Thymus (tissue), 11 donors: Measurements from ENCODE around the gene CA9. TPM values are rescaled to one million over a fixed set of nuclear protein-coding genes. Genes with fewer than 3 reads are reported as not detected.

ENCODE experiments used
- DNase-seq, 9 donors: peaks; one replicate each; pipeline ENCODE4 v3.0.0-alpha.2; 2013; ENCODE audit warnings: low spot score in 9 of 9, low read depth in 6 of 9, missing footprints in 1 of 9
- H3K27ac ChIP-seq, 2 donors: one replicate each; pipeline ENCODE4 v1.5.1; 2013; ENCODE audit warnings: control low read depth in 1 of 2, low read depth in 1 of 2, low read length in 1 of 2, mild to moderate bottlenecking in 1 of 2, moderate library complexity in 1 of 2
- H3K27me3 ChIP-seq, 2 donors: one replicate each; pipeline ENCODE4 v1.5.1; 2013; ENCODE audit warnings: low read length in 1 of 2; ENCODE audit not compliant: control insufficient read depth in 2 of 2, insufficient read depth in 1 of 2
- H3K36me3 ChIP-seq, 2 donors: one replicate each; pipeline ENCODE4 v1.5.1; 2013; ENCODE audit warnings: low read length in 1 of 2, mild to moderate bottlenecking in 1 of 2, moderate library complexity in 1 of 2; ENCODE audit not compliant: control insufficient read depth in 2 of 2, insufficient read depth in 2 of 2
- H3K4me1 ChIP-seq, 2 donors: one replicate each; pipeline ENCODE4 v1.5.1; 2013; ENCODE audit warnings: low read length in 2 of 2; ENCODE audit not compliant: control insufficient read depth in 2 of 2, insufficient read depth in 2 of 2
- H3K4me3 ChIP-seq, 2 donors: one replicate each; pipeline ENCODE4 v1.5.1; 2013; ENCODE audit warnings: low read length in 2 of 2, control low read depth in 1 of 2, mild to moderate bottlenecking in 1 of 2
- H3K9me3 ChIP-seq, 2 donors: one replicate each; pipeline ENCODE4 v1.5.1; 2013; ENCODE audit warnings: low read length in 1 of 2, mild to moderate bottlenecking in 1 of 2; ENCODE audit not compliant: control insufficient read depth in 2 of 2, insufficient read depth in 1 of 2
- WGBS: extraction: QIAGEN DNeasy Blood & Tissue Kit; methylation state at CpG from one replicate; pipeline ENCODE4 v1.1.7; 2013; 5-methylcytosine and 5-hydroxymethylcytosine counted together
- polyA plus RNA-seq: library from polyadenylated mRNA; stranded (reverse); fragments of 200-250 nt; gene quantifications from one replicate; pipeline ENCODE4 v1.2.3, GENCODE V29; 2013
- total RNA-seq: library from RNA; stranded (reverse); fragments of 120-200 nt; gene quantifications from one replicate; pipeline ENCODE4 v1.2.4, GENCODE V29; 2013
- donor health status: healthy.

The CA9 gene
- total and polyA plus RNA-seq, 2 donors: 0.50 to 1.0 TPM

GRCh38 chr9:35679766-35680330, 6.1 kb downstream of the CA9 start:
- no peak overlapping the region for H3K4me3 ChIP-seq
- peaks cover 0 to 1% of the 10 kb centered on the region in 2 donors for H3K36me3 ChIP-seq
- peaks cover 0 to 10% of the 10 kb centered on the region in 2 donors for H3K27me3 ChIP-seq
- H3K9me3 ChIP-seq: no peaks in the 10 kb centered on the region
- no peak for DNase-seq
- H3K27ac ChIP-seq: no peak overlapping the region
- WGBS: 96% methylated on average over 8 of the region's 8 CpGs
- H3K4me1 ChIP-seq: peaks cover 0 to 16% of the 10 kb centered on the region in 2 donors

GRCh38 chr9:35680331-35681105, 6.8 kb downstream of the CA9 start:
- 89% methylated on average over 15 of the region's 15 CpGs for WGBS
- Histone ChIP-seq H3K9me3 (no peaks in the 10 kb centered on the region), H3K4me1 (peaks cover 0 to 10% of the 10 kb centered on the region in 2 donors), H3K4me3 (no peak overlapping the region), H3K36me3 (peaks cover 0 to 2% of the 10 kb centered on the region in 2 donors), H3K27ac (no peak overlapping the region), H3K27me3 (peaks cover 0 to 6% of the 10 kb centered on the region in 2 donors)
- DNase-seq: no peak

- no peaks in the 10 kb centered on the region for H3K9me3 ChIP-seq
- H3K4me1 ChIP-seq: peaks cover 0 to 6% of the 10 kb centered on the region in 2 donors
- no peak for DNase-seq
- no peak overlapping the region for H3K4me3 ChIP-seq
- H3K36me3 ChIP-seq: peaks cover 0 to 2% of the 10 kb centered on the region in 2 donors
- no peak overlapping the region for H3K27ac ChIP-seq
- WGBS: 90% methylated on average over 3 of the region's 3 CpGs
- H3K27me3 ChIP-seq: no peaks in the 10 kb centered on the region
Observed at GRCh38 chr9:35681341-35682002, 7.7 kb downstream of the CA9 start.

- no peaks in the 10 kb centered on the region for H3K27me3 ChIP-seq
- H3K9me3 ChIP-seq: no peaks in the 10 kb centered on the region
- no peak overlapping the region for H3K4me3 ChIP-seq
- peaks cover 0 to 2% of the 10 kb centered on the region in 2 donors for H3K36me3 ChIP-seq
- peaks cover 0 to 10% of the 10 kb centered on the region in 2 donors for H3K4me1 ChIP-seq
- no peak for DNase-seq
- 96% methylated on average over 6 of the region's 6 CpGs for WGBS
- H3K27ac ChIP-seq: no peak overlapping the region
Observed at GRCh38 chr9:35682051-35682450, 8.3 kb downstream of the CA9 start.

- H3K27ac ChIP-seq: no peak overlapping the region
- DNase-seq: no peak
Observed at GRCh38 chr9:35682520-35683315, 9.0 kb downstream of the CA9 start.

GRCh38 chr9:35683323-35683722, 9.6 kb downstream of the CA9 start:
- Histone ChIP-seq H3K4me3 (no peak overlapping the region), H3K27ac (no peak overlapping the region), H3K4me1 (peaks cover 0 to 23% of the 10 kb centered on the region in 2 donors), H3K9me3 (no peaks in the 10 kb centered on the region), H3K36me3 (peaks cover 0 to 2% of the 10 kb centered on the region in 2 donors), H3K27me3 (peaks cover 0 to 1% of the 10 kb centered on the region in 2 donors)
- DNase-seq: no peak
- 92% methylated on average over 2 of the region's 2 CpGs for WGBS

More at GRCh38 chr9:35682520-35683315, 9.0 kb downstream of the CA9 start:
- Histone ChIP-seq H3K4me3 (no peak overlapping the region), H3K36me3 (peaks cover 0 to 2% of the 10 kb centered on the region in 2 donors), H3K27me3 (no peaks in the 10 kb centered on the region), H3K9me3 (no peaks in the 10 kb centered on the region), H3K4me1 (peaks cover 0 to 17% of the 10 kb centered on the region in 2 donors)
- 98% methylated on average over 10 of the region's 10 CpGs for WGBS

GRCh38 chr9:35684921-35685320, 11.2 kb downstream of the CA9 start:
- Histone ChIP-seq H3K4me1 (peaks cover 0 to 38% of the 10 kb centered on the region in 2 donors), H3K36me3 (peaks cover 0 to 2% of the 10 kb centered on the region in 2 donors), H3K27me3 (peaks cover 0 to 15% of the 10 kb centered on the region in 2 donors), H3K27ac (no peak overlapping the region), H3K9me3 (no peaks in the 10 kb centered on the region), H3K4me3 (no peak overlapping the region)
- 98% methylated on average over 10 of the region's 10 CpGs for WGBS
- DNase-seq: no peak

GRCh38 chr9:35685506-35685905, 11.8 kb downstream of the CA9 start:
- Histone ChIP-seq H3K27ac (no peak overlapping the region), H3K27me3 (peaks cover 0 to 21% of the 10 kb centered on the region in 2 donors), H3K4me1 (peaks cover 0 to 43% of the 10 kb centered on the region in 2 donors), H3K4me3 (no peak overlapping the region), H3K36me3 (peaks cover 0 to 2% of the 10 kb centered on the region in 2 donors), H3K9me3 (no peaks in the 10 kb centered on the region)
- whole genome bisulfite sequencing: 97% methylated on average over 13 of the region's 13 CpGs
- DNase-seq: no peak
